ENCODE measurements around the gene MAP1B.
"Not testable (repeated sequence)": the region's sequence is repeated elsewhere in the genome, so short reads cannot be mapped to it uniquely, and the experiment has no call there.

The MAP1B gene

GRCh38 chr5:72160959-72161358 is 53.7 kb downstream of the MAP1B start:
- DNase-seq (ENCODE audit: low read depth, low spot score): no peak

DNA sequence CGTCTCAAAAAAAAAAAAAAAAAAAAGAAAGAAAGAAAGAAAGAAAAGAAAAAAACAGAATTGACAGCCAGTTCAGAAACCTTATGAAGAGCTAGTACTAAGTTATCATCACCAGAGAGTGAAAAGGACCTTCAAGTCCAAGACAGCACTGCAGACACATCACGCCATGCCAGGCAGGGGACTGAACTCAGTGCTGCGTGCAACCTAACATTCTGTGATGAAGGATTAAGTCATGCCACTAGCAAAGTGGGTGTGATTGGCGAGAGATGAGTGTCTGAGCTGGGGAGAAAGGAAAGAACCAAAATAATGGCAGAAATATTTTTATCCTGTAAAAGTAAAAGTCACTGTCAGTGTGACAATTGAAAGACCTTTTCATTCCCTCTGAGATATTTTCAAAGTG is 54.7 kb downstream of the MAP1B start:
- no peak for DNase-seq (ENCODE audit: low read depth, low spot score)

DNA sequence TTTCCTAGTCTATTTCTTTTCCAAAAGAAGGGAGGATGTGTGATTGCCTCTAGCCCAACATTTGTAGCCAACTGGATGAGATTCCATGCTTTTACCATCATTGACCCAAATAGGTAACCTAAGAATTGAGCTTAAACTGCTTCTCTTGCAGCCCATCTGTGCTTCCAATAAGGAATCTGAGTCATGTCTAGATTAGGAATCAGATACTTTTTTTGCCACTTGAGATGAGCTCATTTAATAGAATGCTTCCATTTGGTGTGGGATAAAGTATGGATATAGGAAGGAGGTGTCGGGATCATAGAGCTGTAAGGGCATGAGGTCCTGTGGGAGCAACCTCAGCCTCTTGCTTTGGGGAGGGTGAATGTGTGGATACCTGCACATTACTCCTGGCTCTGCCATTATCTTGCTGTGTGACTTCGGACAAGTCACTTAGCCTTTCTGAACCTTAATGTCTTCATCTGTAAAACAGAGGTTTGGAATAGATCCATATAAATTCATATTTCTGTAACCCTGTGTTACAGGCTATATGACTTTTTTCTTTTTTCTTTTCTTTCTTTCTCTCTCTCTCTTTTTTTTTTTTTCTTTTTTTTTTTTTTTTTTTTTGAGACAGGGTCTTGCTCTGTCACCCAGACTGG is 56.2 kb downstream of the MAP1B start:
- no peak for DNase-seq (ENCODE audit: low read depth, low spot score)

DNA sequence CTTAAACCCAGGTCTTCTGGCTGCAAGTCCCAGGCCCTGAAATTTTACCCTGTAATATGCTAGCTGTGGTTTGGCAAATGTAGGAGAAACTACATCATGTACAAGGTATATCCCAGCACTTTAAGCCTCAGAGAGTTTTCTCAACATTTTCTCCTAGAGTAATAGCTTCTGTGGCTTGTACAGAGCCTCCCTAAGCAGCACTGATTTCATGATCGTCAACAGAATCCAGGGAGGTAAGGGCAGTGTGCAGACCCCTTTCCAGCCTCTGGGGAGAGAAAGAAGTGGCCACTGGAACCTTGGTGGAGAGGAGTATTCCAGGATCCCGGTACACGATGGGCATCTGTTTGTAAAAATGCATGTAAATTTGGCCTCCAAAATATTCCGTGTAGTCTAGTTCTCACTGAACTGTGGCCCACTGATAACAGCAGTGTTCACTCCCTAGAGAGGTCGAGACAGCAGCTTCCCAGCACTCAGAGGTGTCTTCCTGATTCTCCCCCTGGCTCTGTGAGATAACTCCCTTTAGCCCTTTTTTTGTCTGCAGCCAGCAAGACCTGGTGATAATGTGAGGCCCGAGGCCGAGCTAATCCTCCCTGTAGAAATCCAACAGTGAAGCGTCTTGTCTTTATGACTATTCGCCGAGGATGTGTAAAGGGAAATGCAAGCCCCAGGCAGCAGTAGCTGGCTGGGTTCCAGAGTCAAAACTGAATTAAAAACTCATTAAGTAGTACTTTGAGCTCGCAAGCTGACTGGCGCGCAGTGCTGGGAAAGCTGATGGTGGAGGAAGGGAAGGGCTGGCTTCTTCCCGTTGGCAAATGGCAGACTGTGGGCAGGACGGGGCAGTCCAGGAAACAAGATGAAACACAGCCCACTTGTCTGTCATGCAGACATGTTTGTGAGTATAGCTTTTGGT is 59.0 kb downstream of the MAP1B start:
- DNase-seq (ENCODE audit: low read depth, low spot score): no peak

DNA sequence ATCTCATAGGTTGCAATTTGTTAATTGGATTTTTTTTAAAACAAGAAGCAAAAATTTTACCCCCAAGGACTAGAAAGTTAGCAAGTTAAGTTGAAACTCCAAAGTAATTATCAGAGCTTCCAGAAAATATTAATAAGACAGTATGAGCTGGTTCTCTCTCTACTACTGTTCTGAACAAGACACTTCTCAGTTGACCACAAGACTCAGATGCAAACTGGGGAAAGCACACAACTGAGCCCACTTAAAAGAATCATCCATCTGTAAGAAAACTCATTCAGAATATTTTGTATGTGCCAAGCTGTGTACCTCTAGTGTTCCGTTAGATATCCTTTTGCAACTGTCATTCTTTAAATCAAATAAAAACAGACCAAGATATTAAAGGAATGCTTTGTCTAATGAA is 60.0 kb downstream of the MAP1B start:
- no peak for DNase-seq (ENCODE audit: low read depth, low spot score)

DNA sequence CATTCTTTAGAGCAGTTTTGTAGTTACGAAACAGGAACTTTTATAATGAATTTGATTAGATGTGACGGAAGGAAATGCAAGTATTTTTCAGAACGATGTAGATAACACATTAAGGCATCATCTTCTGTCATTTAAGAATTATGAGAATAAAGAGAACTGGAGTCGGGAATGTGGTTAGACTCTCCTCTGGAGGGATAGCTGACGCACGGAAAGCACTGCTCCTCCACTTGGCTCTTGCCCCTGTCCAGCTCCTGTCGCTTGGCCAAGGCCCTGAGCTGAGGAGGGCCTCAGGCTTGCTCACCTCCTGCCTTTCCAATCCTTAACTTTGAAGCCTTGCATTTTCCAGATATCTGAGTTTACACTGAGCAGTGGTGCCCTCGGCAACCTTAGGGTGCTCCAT is 60.5 kb downstream of the MAP1B start:
- no peak for DNase-seq (ENCODE audit: low read depth, low spot score)

- no peak for DNase-seq (ENCODE audit: low read depth, low spot score)
Measured at GRCh38 chr5:72170101-72170500, 62.8 kb downstream of the MAP1B start.

- DNase-seq (ENCODE audit: low read depth, low spot score): not testable (repeated sequence)
Measured at GRCh38 chr5:72171181-72171580, 63.9 kb downstream of the MAP1B start.

DNA sequence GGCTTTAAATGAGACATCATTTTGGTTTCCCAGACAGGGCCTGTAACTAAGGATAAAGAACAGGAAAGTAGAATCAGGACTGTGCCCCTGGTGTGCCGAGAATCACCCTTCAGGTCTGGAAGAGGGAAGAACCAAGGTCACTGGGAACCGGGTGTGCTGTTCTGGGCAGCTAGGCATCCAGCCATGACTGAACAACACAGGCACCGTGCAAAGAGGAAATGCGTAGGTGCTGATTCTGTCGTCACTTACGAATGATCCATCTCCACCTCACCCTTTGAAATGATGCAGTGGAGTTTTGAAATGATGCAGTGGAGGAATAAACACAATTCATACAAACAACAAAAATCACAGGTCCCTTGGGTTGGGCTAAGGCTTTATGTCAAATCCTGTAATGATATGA is 64.4 kb downstream of the MAP1B start:
- DNase-seq (ENCODE audit: low read depth, low spot score): no peak

DNA sequence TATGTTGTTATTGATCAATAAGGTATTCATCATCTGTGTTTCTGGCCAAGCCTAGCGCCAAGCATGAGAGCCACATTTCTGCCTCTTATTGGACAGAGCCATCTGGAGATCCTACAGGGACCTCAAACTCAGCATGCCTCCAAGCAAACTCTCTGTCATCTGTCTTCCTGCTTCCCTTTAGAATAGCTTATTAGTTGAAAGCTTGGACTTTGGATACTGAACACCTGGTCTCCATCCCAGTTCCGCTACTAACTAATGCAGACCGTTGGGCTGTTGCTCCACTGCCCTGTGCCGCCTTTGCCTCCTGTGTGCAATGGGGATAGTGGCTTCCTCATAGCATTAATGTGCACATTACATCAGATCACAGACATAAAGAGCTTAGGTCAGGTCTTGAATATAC is 65.5 kb downstream of the MAP1B start:
- no peak for DNase-seq (ENCODE audit: low read depth, low spot score)

GRCh38 chr5:72177538-72177937 is 70.3 kb downstream of the MAP1B start:
- DNase-seq (ENCODE audit: low read depth, low spot score): no peak

DNA sequence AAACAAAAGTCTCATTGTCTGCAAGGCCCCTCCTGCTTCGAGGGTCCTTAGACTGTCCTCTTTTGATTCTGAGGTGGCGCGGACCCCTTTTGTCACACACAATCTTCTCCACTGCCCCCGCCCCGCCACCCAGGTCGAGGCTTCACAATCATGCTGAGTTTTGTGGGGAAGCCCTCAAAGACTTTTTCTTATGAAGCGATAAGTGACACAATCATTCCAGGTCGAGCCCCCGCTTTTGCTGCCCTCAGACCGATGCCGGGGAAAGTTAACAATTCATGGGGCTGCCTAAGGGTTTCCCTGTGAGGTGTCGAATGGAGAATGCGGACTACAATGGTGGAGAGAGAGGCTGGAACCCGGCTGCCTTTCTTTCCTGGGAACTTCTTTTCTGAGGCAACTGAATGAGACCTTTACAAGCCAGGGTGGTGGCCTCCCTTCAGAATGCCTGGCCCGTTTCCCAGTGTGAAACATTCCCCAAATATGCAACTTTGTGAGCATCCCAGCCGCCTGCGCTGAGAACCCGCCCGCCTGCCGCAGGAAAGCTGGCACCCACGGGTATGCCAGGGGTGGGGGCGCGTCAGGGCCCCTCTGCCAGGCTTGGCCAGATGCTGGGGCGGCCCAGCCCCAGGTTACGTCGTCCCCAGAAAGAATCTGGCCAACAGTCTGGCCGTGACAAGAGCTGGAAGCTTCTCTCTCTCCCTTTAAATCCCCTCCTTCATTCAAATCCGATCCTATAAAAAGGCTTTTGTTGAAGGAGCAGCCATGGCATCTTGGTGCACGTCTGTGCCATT is 71.9 kb downstream of the MAP1B start:
- no peak for DNase-seq (ENCODE audit: low read depth, low spot score)

- DNase-seq (ENCODE audit: low read depth, low spot score): no peak
Measured at GRCh38 chr5:72179816-72180440, 72.7 kb downstream of the MAP1B start.

GRCh38 chr5:72180925-72181324 is 73.7 kb downstream of the MAP1B start:
- DNase-seq (ENCODE audit: low read depth, low spot score): no peak

- DNase-seq (ENCODE audit: low read depth, low spot score): no peak
Measured at GRCh38 chr5:72182686-72183085, 75.4 kb downstream of the MAP1B start.

- no peak for DNase-seq (ENCODE audit: low read depth, low spot score)
Measured at GRCh38 chr5:72183101-72183520, 75.8 kb downstream of the MAP1B start.

DNA sequence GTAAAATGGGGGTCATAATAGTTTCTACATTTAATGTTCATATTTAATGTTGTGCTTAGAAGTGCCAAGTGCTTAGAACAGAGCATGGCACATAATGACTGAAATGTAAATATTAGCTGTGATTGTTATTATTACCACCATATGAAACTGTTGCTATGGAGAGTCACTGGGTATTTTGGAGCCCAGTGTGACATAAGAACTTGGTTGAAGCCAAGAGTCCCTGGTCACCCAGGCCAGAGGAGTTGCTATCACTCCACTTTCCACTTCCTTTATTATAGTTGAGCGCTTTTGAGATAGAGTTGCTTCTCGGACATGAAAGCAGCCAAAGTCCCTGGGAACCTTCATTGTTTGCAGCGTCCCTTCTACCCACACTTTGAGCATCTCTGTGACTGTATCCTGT is 77.1 kb downstream of the MAP1B start:
- no peak for DNase-seq (ENCODE audit: low read depth, low spot score)

DNA sequence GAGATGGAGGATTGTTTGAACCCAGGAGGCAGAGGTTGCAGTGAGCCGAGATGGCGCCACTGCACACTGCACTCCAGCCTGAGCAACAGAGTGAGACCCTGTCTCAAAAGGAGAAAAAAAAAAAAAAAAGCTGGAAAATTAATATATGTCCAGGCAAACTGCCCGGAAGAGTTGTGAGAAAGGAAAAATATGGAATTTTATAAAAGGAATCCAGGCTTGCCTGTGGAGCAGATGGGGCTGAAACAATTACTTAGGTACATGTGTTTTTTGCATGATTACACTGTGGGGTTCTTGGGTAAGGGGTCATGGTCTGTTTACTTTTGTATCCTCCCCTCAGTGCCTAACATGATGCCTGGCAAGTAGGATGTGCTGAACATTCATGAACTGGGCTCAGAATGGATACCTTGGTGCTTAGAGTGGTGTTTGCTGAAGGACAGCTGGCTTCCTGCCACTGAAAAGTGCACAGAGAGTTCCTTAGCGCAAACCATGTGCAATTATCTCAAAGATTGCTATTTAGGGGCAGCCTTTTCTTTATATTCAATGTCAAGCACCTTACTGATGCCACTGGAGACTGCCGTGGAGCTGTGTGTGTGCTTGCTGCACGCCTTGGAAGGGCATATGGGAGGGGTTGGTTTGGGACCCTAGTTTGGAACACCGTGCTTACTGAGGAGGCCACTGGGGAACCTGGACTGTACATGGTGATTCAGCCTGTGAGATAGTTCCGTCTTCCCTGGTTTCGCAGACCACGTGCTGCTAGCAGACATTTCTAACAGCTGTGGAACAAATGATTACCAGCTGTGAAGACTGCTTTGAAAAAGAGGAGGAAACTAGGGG is 78.4 kb downstream of the MAP1B start:
- DNase-seq (ENCODE audit: low read depth, low spot score): no peak

GRCh38 chr5:72187388-72188075 is 80.3 kb downstream of the MAP1B start:
- DNase-seq (ENCODE audit: low read depth, low spot score): no peak

GRCh38 chr5:72188166-72188565 is 80.9 kb downstream of the MAP1B start:
- no peak for DNase-seq (ENCODE audit: low read depth, low spot score)
